Right lobe of liver (tissue), 6 donors: ENCODE measurements around the gene DCTN2. TPM values are rescaled to one million over a fixed set of nuclear protein-coding genes. Genes with fewer than 3 reads are reported as not detected.

ENCODE experiments used
- ATAC-seq, 4 donors: fragments of 200-7000 bp; cut with Tn5 transposase; one replicate each; pipeline ENCODE4 v1.9.1; 2020; ENCODE audit warnings: mild to moderate bottlenecking in 4 of 4, moderate library complexity in 4 of 4
- DNase-seq, 3 donors: peaks; one replicate each; pipeline ENCODE4 v3.0.0-alpha.2; 2020
- H3K27ac ChIP-seq, 3 donors: fragments of 200-600 bp; one replicate each; pipeline ENCODE4 v1.8.0; 2022
- H3K27me3 ChIP-seq, 2 donors: fragments of 200-600 bp; one replicate each; pipeline ENCODE4 v1.8.0; 2022
- H3K36me3 ChIP-seq, 4 donors: fragments of 200-600 bp; sonication (generic) in 1 of 4; one replicate each; pipeline versions ENCODE4 v1.5.1 to v1.8.0; 2017 to 2022; ENCODE audit warnings: control low read depth in 1 of 4
- H3K4me1 ChIP-seq, 4 donors: fragments of 200-600 bp; sonication (generic) in 1 of 4; one replicate each; pipeline versions ENCODE4 v1.5.1 to v1.8.0; 2017 to 2022; ENCODE audit warnings: control low read depth in 1 of 4
- H3K4me3 ChIP-seq, 3 donors: fragments of 200-600 bp; one replicate each; pipeline ENCODE4 v1.8.0; 2022
- H3K9me3 ChIP-seq, 4 donors: fragments of 200-600 bp; sonication (generic) in 1 of 4; one replicate each; pipeline versions ENCODE4 v1.5.1 to v1.8.0; 2017 to 2022; ENCODE audit warnings: control low read depth in 1 of 4
- CTCF ChIP-seq, 4 donors: fragments of 200-600 bp in 3 of 4; fragments of 450-650 bp in 1 of 4; IDR thresholded peaks; one replicate each; pipeline versions ENCODE4 v1.5.1 to v1.8.0; 2016 to 2022; ENCODE audit warnings: antibody characterized with exemption in 4 of 4, mild to moderate bottlenecking in 2 of 4
- POLR2A ChIP-seq: fragments of 450-650 bp; IDR thresholded peaks from one replicate; pipeline ENCODE4 v1.6.1; 2017; ENCODE audit warnings: antibody characterized with exemption, mild to moderate bottlenecking
- WGBS: methylation state at CpG from one replicate; pipeline ENCODE4 v1.1.6; 2018; ENCODE audit warnings: low coverage, low lambda C conversion rate; ENCODE audit not compliant: insufficient coverage; ENCODE audit errors: missing lambda C conversion rate; 5-methylcytosine and 5-hydroxymethylcytosine counted together
- intact Hi-C, 2 donors: fragments of 100-400 bp; cut with DNase I; formaldehyde crosslinking; loops; one replicate each; pipeline versions ENCODE4 v1.11.2 to v1.14.1; 2022
- total RNA-seq, 6 experiments: library from RNA; depleted of rRNA in 2 of 6; stranded (reverse); fragments of >200 nt in 2 of 6; fragmentation: NEBNext Ultra II Directional in 3 of 6; extraction: Animal tissue kit (Norgen Biotek cat#: 25700) in 3 of 6; gene quantifications; one replicate each; pipeline versions ENCODE4 v1.1.0 to v1.2.4, GENCODE V29; 2016 to 2023
- donor health status: DM: no; HTN: yes; CAD: no.
- donor health status: DM: no; HTN: no; CAD: no.
- donor health status: DM: no; HTN: no; CAD: no.
- donor health status: DM: no; HTN: yes; CAD: no.
- donor health status: DM: no; HTN: yes; CAD: no.

DCTN2 gene
- total RNA-seq, 6 experiments from 2014 or later, result 28.4 to 80.0 (median 36.0) TPM

GRCh38 chr12:57534991-57535543 is 11.9 kb downstream of the DCTN2 start:
- intact Hi-C loops, result no loop called here
- TF ChIP-seq CTCF (IDR thresholded peaks at IDR 0.05) (no peak), POLR2A (no peak)
- DNase-seq (no peak), ATAC-seq (peak; percentile 57 to 75 (median 64))
- no peaks in the 10 kb centered on the region for H3K9me3 ChIP-seq
- H3K4me3 ChIP-seq, result no peak overlapping the region
- H3K27ac ChIP-seq, result no peak overlapping the region
- WGBS, result 82% methylated on average over 2 of the region's 3 CpGs
- H3K36me3 ChIP-seq, result peaks cover 0 to 42% (median 26%) of the 10 kb centered on the region in 4 donors
- H3K4me1 ChIP-seq, result no peaks in the 10 kb centered on the region
- no peaks in the 10 kb centered on the region for H3K27me3 ChIP-seq

DNA sequence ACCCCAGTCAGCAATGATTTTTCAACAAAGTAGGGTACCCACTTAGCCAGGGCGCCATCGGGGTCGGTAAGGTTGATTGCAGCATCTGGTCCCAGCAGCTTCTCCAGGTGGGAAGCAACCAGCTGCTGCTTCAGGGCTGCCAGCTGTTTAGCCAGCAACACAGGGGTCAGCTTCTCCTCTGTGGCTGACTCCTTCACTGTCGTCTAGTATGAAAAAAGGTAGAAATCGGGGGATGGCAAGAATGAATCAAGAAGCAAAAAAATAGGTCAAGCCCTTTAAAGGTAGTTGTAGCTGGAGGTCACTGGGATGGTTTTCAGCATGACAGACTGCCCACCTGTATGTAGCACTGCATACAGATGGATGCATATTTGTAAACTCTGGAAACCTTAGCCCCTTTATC is 12.7 kb downstream of the DCTN2 start:
- Histone ChIP-seq H3K27me3 (no peaks in the 10 kb centered on the region), H3K9me3 (no peaks in the 10 kb centered on the region), H3K4me1 (no peaks in the 10 kb centered on the region), H3K27ac (no peak overlapping the region), H3K36me3 (peaks cover 0 to 50% (median 30%) of the 10 kb centered on the region in 4 donors), H3K4me3 (no peak overlapping the region)
- TF ChIP-seq POLR2A, result no peak
- no peak for TF ChIP-seq CTCF (IDR thresholded peaks at IDR 0.05)
- ATAC-seq (no peak), DNase-seq (no peak)
- WGBS, result 86% methylated on average over 2 of the region's 5 CpGs
- intact Hi-C loops, result no loop called here

DNA sequence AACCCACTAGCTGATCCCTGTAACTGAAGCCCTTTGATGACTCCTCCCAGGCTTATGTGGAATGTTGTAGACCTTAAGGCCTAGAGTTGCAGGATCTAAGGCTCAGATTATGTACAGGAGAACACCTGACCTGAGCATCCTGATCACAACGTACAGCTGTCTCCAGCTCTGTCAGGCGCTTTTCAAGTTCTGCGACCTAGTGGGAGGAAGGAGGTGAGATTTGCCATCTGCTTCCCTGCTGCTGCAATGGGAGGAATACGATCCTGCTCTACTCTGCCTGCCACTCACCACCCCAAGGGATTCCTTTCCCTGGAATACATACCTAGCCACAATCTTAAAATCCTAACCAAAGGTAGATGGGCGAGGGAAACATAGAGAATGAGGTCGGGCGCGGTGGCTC is 13.9 kb downstream of the DCTN2 start:
- no peak for TF ChIP-seq POLR2A

GRCh38 chr12:57531836-57532235 is 15.2 kb downstream of the DCTN2 start:
- ATAC-seq (no peak), DNase-seq (no peak)
- no peak overlapping the region for H3K27ac ChIP-seq
- H3K9me3 ChIP-seq, result no peaks in the 10 kb centered on the region
- TF ChIP-seq POLR2A (no peak), CTCF (IDR thresholded peaks at IDR 0.05) (no peak)
- no CpG with 5 or more reads among the region's 1 CpG for WGBS
- peaks cover 0 to 73% (median 44%) of the 10 kb centered on the region in 4 donors for H3K36me3 ChIP-seq
- H3K4me1 ChIP-seq, result no peaks in the 10 kb centered on the region
- intact Hi-C loops, result no loop called here
- no peaks in the 10 kb centered on the region for H3K27me3 ChIP-seq
- no peak overlapping the region for H3K4me3 ChIP-seq

More for the DNA sequence above, 13.9 kb downstream of the DCTN2 start:
- H3K9me3 ChIP-seq, result no peaks in the 10 kb centered on the region
- WGBS, result 100% methylated on average over 1 of the region's 8 CpGs
- intact Hi-C loops, result no loop called here
- H3K4me3 ChIP-seq, result no peak overlapping the region
- no peaks in the 10 kb centered on the region for H3K4me1 ChIP-seq
- peaks cover 0 to 62% (median 36%) of the 10 kb centered on the region in 4 donors for H3K36me3 ChIP-seq
- DNase-seq (no peak), ATAC-seq (no peak)
- no peaks in the 10 kb centered on the region for H3K27me3 ChIP-seq
- H3K27ac ChIP-seq, result no peak overlapping the region

DNA sequence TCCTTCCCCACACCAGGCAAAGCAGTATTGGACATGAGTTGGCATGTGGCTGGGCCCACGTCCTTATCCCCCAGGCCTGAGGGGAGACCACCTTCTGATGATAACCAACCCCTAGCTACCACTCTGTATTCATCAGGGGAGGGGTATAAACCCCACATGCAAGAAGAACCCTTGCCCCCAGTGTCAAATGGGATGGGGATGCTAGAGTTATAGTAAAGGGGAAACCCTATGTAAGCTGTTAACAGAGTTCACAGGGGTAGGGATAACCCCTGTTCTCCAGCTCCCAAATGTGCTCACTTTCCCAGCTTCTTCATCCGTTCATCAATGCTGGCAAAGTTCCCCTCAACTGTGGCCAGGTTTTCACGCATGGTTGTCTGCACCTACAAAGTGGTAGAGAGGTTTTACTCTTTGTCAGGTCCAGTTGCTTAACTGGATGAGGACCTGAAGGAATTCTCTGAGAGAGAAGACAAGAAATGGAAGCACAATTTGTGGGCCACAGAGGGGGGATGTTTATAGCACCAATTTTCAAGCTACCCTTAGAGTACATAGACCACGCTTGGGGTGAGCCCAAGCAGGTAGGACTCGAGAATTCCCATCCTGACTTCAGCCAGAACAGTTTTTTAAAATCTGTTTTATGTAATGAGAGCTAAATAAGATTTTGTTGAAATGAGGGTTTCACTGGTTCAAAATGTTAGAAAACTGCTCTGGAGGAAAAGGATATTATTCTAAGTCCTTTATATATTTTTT is 16.4 kb downstream of the DCTN2 start:
- H3K4me1 ChIP-seq, result no peaks in the 10 kb centered on the region
- intact Hi-C loops, result no loop called here
- DNase-seq (no peak), ATAC-seq (no peak)
- no peaks in the 10 kb centered on the region for H3K27me3 ChIP-seq
- H3K36me3 ChIP-seq, result peaks cover 0 to 84% (median 47%) of the 10 kb centered on the region in 4 donors
- WGBS, result 87% methylated on average over 4 of the region's 5 CpGs
- TF ChIP-seq POLR2A (no peak), CTCF (IDR thresholded peaks at IDR 0.05) (no peak)
- no peak overlapping the region for H3K4me3 ChIP-seq
- H3K9me3 ChIP-seq, result no peaks in the 10 kb centered on the region
- no peak overlapping the region for H3K27ac ChIP-seq
